MCF 10A (cell line): ENCODE results near the gene GULP1. TPM values are rescaled to one million over a fixed set of nuclear protein-coding genes. Genes with fewer than 3 reads are reported as not detected.
A peak's percentile ranks its signal among the peaks of the same experiment; 100 is the strongest.

ENCODE experiments used
- BruUV-seq: library from RNA; stranded (reverse); fragments of 400-500 nt; replicated peaks from 2 replicates; lab custom pipeline; 2021; lab: Mats Ljungman, UMichigan
- CTCF ChIA-PET: fragments of 300-600 bp; sonication (Branson Sonifier 250); formaldehyde crosslinking; extraction: SDS; loops from one replicate; lab custom pipeline; 2021; ENCODE audit warnings: antibody characterized with exemption, inconsistent platforms; lab: Yijun Ruan, JAX
- POLR2A ChIA-PET: fragments of 300-600, 350-650 bp; sonication (Branson Sonifier 250); formaldehyde crosslinking; extraction: SDS; loops from one replicate; lab custom pipeline; 2020; ENCODE audit warnings: antibody characterized with exemption, inconsistent platforms; lab: Yijun Ruan, JAX
- DNase-seq: peaks from one replicate; pipeline ENCODE4 v3.0.0-alpha.2; 2018; ENCODE audit not compliant: unreplicated experiment
- H3K27ac Mint-ChIP-seq: one replicate; pipeline ENCODE4 v1.8.0; 2022; ENCODE audit warnings: mild to moderate bottlenecking, low read depth, mixed read lengths; ENCODE audit not compliant: unreplicated experiment
- H3K27me3 Mint-ChIP-seq: one replicate; pipeline ENCODE4 v1.8.0; 2022; ENCODE audit warnings: mixed read lengths; ENCODE audit not compliant: insufficient read depth, unreplicated experiment
- H3K36me3 Mint-ChIP-seq: one replicate; pipeline ENCODE4 v1.8.0; 2022; ENCODE audit warnings: mild to moderate bottlenecking, moderate library complexity, mixed read lengths; ENCODE audit not compliant: insufficient read depth, unreplicated experiment
- H3K4me1 Mint-ChIP-seq: one replicate; pipeline ENCODE4 v1.8.0; 2022; ENCODE audit warnings: mixed read lengths; ENCODE audit not compliant: insufficient read depth, unreplicated experiment
- H3K4me3 Mint-ChIP-seq: one replicate; pipeline ENCODE4 v1.8.0; 2022; ENCODE audit warnings: mild to moderate bottlenecking, moderate library complexity, mixed read lengths; ENCODE audit not compliant: unreplicated experiment
- H3K9me3 Mint-ChIP-seq: one replicate; pipeline ENCODE4 v1.8.0; 2022; ENCODE audit warnings: mixed read lengths; ENCODE audit not compliant: unreplicated experiment
- intact Hi-C: fragments of 100-400 bp; cut with micrococcal nuclease; formaldehyde crosslinking; loops from 2 replicates; pipeline ENCODE4 v1.14.1; 2022
- total RNA-seq: library from RNA; stranded (reverse); gene quantifications from 2 replicates; pipeline ENCODE4 v1.2.3, GENCODE V29; 2022
- TF ChIP-seq, protein P1 (sequence below): fragments of 200-600 bp; IDR thresholded peaks from one replicate; pipeline ENCODE4 v1.8.0; 2022; ENCODE audit warnings: antibody characterized with exemption, mild to moderate bottlenecking; ENCODE audit not compliant: unreplicated experiment

The GULP1 gene
- total RNA-seq, 1 experiment from 2014 or later, result 4.2 TPM

DNA sequence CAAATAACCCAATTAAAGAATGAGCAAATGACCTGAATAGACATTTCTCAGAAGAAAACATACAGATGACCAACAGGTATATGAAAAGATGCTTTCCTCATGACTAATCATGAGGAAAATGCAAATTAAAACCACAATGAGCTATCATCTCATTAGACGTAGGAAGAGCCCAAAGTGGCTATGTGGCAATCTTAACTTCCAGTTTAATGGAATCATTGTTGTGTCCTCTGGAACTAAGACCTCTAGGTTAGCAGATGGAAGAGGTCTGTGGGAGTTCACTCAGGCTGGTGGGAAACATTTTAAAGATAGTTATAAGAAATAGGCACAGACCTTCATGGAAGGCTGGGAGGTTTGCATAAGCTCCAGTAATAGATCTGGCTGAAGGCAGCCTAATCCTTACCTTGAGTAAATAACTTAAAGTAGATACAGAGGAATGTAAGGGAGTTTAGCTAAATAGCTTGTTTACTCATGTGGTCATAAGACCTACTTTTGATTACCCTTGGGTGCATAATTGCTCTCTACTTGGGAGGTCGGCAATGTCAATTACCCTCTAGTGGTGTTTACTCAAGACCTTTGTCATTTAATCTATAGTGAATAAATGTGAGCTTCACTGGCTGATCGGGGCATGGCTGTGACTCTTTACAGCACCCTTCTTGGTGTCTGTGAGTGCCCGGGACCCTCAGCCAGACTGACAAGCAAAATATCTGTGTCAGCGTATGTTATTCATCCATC is 119.0 kb downstream of the GULP1 start:
- ChIA-PET POLR2A (interaction anchor here (1.1 kb wide), 1 partner anchor 17 kb away, joined by 3 read pairs; no protein-coding TSS in a partner anchor), CTCF (no interaction called here)
- no TSS peak for BruUV-seq
- no peaks in the 10 kb centered on the region for H3K36me3 Mint-ChIP-seq
- no peak overlapping the region for H3K27ac Mint-ChIP-seq
- H3K4me3 Mint-ChIP-seq, result no peak overlapping the region
- peak; percentile 13 for DNase-seq
- TF ChIP-seq, protein P1, sequence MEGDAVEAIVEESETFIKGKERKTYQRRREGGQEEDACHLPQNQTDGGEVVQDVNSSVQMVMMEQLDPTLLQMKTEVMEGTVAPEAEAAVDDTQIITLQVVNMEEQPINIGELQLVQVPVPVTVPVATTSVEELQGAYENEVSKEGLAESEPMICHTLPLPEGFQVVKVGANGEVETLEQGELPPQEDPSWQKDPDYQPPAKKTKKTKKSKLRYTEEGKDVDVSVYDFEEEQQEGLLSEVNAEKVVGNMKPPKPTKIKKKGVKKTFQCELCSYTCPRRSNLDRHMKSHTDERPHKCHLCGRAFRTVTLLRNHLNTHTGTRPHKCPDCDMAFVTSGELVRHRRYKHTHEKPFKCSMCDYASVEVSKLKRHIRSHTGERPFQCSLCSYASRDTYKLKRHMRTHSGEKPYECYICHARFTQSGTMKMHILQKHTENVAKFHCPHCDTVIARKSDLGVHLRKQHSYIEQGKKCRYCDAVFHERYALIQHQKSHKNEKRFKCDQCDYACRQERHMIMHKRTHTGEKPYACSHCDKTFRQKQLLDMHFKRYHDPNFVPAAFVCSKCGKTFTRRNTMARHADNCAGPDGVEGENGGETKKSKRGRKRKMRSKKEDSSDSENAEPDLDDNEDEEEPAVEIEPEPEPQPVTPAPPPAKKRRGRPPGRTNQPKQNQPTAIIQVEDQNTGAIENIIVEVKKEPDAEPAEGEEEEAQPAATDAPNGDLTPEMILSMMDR, result no peak
- intact Hi-C loops, result no loop called here
- peaks cover 14% of the 10 kb centered on the region for H3K9me3 Mint-ChIP-seq
- no peaks in the 10 kb centered on the region for H3K4me1 Mint-ChIP-seq
- H3K27me3 Mint-ChIP-seq, result no peaks in the 10 kb centered on the region

DNA sequence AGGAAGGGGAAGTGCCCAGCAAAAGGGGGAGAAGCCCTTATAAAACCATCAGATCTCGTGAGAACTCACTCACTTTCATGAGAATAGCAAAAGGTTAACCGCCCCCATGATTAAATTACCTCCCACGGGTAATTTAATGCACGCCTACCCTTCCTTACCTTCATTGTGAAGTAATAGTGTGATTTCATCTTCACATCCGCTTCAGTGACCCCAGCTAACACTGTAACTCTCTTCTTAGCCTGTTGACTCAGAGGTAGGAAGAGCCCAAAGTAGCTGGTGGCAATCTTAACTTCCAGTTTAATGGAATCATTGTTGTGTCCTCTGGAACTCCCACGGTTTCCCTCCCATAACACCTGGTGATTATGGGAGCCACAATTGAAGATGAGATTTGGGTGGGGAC is 120.5 kb downstream of the GULP1 start:
- TF ChIP-seq, protein P1, result no peak
- Mint-ChIP-seq H3K27ac (no peak overlapping the region), H3K4me3 (no peak overlapping the region), H3K36me3 (no peaks in the 10 kb centered on the region), H3K9me3 (peaks cover 6% of the 10 kb centered on the region), H3K4me1 (no peaks in the 10 kb centered on the region), H3K27me3 (no peaks in the 10 kb centered on the region)
- DNase-seq, result no peak
- intact Hi-C loops, result no loop called here
- ChIA-PET POLR2A (no interaction called here), CTCF (interaction anchor here (1.3 kb wide), 1 partner anchor 100 kb away, joined by 4 read pairs; no protein-coding TSS in a partner anchor)
- no TSS peak for BruUV-seq

DNA sequence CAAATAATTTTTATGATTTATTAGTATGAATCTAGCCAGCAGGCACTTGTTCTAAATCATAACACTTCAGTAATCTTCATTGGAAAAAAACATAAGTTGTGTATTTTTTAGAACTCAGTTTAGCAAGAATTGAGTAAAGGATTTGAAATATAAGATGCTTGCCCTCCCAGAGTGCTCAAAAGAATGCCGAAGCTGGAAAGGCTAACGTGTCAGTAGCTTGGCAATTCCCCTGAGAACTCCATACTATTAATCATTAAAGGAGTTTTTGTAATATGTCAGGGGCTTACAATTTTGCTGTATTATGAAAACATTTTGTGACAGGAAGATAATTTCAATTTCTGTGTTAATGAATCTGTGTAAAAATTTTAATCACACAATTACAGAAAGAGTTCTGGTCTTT is 122.7 kb downstream of the GULP1 start:
- CTCF ChIA-PET, result no interaction called here
- POLR2A ChIA-PET, result interaction anchor here (0.7 kb wide), 1 partner anchor 197 kb away, joined by 3 read pairs; no protein-coding TSS in a partner anchor

More for the DNA sequence above, 122.7 kb downstream of the GULP1 start:
- no peak for DNase-seq
- no peaks in the 10 kb centered on the region for H3K4me1 Mint-ChIP-seq
- intact Hi-C loops, result no loop called here
- no peaks in the 10 kb centered on the region for H3K36me3 Mint-ChIP-seq
- no peaks in the 10 kb centered on the region for H3K27me3 Mint-ChIP-seq
- peaks cover 6% of the 10 kb centered on the region for H3K9me3 Mint-ChIP-seq
- TF ChIP-seq, protein P1, result no peak
- no TSS peak for BruUV-seq
- no peak overlapping the region for H3K4me3 Mint-ChIP-seq
- H3K27ac Mint-ChIP-seq, result no peak overlapping the region
